GM15510 (cell line): ENCODE results near the gene ADISSP.

Source experiments
- POLR2A ChIP-seq: IDR thresholded peaks from 3 replicates; pipeline ENCODE4 v1.6.1; 2011; ENCODE audit warnings: borderline replicate concordance; ENCODE audit not compliant: insufficient read length; ENCODE audit errors: extremely low read depth

ADISSP gene

DNA sequence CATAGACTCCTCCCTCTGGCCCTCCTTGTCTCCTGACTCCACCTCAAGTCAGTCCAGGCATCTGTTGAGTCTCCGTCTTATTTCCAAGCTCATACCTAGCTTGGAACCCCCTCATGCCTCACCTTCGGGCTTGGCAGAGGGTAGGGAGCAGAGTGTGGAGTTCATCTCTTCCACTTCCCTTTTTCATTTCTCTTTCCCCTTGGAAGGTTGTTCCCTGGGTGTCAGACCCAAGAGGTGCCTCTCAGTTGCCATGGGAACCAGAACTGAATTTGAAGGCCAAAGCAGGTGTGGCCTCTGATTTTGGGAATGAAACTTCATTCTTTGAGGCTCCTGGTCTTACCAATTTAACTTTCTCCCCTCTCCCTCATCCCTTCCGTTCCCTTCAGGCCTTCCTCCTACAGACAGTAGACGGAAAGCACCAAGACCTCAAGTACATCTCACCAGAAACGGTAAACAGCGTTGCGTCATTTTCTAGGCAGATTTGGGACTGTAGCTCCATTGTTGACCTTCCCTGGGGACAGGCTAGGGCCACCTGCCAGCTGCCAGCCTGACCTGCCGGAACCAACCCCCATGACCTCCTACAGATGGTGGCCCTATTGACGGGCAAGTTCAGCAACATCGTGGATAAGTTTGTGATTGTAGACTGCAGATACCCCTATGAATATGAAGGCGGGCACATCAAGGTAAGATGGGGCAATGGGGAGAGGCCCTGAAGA, 35.1 kb upstream of the ADISSP start:
- TF ChIP-seq POLR2A: no peak

- TF ChIP-seq POLR2A: no peak
These were observed 34.3 kb upstream of the ADISSP start for GRCh38 chr20:3801846-3802245.

- no peak for TF ChIP-seq POLR2A
These were observed 33.7 kb upstream of the ADISSP start for GRCh38 chr20:3801299-3801698.

DNA sequence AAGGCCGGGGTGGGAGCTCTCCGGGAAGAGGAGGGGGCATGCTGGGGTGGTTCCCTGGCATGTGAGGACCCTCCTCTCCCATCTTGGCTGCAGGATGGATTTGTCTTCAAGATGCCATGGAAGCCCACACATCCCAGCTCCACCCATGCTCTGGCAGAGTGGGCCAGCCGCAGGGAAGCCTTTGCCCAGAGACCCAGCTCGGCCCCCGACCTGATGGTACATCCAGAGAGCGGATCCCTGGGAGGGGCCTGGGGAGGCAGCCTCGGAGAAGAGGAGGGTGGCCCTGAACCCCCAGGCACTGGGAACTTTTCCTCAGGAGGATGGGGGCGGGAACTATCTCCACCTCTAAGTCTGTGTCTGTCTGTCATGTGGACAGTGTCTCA, 33.3 kb upstream of the ADISSP start:
- TF ChIP-seq POLR2A: no peak

GRCh38 chr20:3800256-3800877, 32.8 kb upstream of the ADISSP start:
- TF ChIP-seq POLR2A: no peak

DNA sequence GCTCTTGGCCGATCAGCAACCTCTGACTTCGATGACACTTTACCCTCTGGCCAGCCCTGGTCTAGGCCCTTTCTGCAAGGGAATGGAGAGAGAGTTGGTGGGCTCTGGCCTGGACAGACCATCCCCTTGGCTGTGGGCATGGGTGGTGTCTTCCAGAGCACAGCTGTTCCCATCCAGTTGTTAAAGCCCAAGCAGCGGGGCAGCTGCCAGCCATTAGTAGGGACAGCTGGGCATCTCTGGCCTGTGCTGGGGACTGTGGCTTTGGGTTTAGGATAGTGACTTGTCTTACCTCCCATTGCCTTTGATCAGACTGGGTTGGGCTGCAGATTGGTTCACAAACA, 31.3 kb upstream of the ADISSP start:
- no peak for TF ChIP-seq POLR2A

DNA sequence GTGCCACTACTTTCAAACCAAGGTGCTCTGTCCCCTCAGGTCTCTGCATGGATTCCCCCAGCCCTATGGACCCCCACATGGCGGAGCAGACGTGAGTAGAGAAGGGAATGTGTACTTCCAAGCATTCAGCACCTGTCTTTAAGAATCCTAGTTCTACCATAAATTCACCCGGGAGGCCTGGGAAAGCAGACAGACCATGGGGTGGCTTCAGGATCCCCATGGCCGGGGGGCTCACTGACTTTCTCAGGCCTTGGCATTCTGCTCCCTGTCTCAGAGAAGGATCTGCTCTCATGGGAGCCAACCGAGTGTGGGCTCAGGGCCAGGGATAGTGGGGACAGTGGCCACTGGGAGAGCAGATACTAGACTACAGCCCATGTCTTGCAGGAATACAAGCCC, 30.8 kb upstream of the ADISSP start:
- no peak for TF ChIP-seq POLR2A

DNA sequence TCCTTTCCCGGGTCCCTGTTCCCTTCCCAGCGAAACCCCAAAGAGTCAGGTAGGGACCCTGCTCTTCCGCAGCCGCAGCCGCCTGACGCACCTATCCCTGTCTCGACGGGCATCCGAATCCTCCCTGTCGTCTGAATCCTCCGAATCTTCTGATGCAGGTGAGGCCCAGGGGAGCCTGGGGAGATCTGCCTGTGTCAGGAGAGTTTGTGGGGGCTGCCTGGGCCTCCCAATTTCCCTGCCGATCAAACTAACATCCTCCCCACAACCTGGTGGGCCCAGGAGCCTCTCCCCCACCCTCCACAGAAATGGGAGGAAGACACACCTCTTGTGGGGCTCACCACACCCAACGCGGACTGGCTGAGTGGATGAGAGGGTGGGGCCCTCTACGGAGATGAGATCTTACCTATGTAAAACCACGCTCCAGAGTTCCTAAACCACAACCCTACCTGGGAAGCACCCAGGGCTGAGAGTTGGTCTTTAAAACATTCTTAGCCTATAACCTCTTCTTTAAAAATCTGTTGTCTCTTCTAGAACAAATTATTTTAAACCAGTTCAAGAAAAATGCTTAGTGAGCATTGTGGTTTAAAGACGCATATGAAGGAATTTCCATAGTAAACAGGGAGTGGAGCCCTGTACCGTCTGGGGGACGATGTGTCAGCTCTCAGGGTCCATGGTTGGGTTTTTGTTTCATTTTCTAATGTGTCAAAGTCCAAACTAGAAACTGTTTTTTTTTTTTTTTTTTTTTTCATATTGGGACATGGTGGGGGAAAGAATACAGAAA, 30.2 kb upstream of the ADISSP start:
- no peak for TF ChIP-seq POLR2A

DNA sequence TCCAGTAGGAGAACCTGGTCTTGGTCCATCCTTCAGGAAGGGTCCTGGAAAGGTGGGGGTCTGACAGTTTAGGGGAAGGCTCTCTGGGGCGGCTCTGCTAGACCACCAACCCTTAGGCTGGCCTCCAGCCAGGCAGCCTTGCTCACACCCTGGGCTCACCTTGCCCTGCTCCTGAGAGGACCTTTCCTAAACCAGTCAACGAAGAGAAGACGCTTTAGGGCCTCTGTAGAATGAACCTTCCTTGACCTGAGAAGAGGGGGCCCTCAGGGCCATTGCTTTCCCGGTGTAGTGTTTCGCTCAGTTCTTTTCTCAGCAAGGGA, 29.6 kb upstream of the ADISSP start:
- no peak for TF ChIP-seq POLR2A

- TF ChIP-seq POLR2A: no peak
These were observed 29.1 kb upstream of the ADISSP start for GRCh38 chr20:3796477-3797225.

- TF ChIP-seq POLR2A: peak; percentile 60
These were observed 28.2 kb upstream of the ADISSP start, which contains the start of gene CDC25B for GRCh38 chr20:3795511-3796468. Gene CDC25B, plus strand, starts transcription at chr20:3796310. Its CDS starts 222 bp downstream, at chr20:3796532.

- no peak for TF ChIP-seq POLR2A
These were observed 27.3 kb upstream of the ADISSP start for GRCh38 chr20:3794701-3795420.

DNA sequence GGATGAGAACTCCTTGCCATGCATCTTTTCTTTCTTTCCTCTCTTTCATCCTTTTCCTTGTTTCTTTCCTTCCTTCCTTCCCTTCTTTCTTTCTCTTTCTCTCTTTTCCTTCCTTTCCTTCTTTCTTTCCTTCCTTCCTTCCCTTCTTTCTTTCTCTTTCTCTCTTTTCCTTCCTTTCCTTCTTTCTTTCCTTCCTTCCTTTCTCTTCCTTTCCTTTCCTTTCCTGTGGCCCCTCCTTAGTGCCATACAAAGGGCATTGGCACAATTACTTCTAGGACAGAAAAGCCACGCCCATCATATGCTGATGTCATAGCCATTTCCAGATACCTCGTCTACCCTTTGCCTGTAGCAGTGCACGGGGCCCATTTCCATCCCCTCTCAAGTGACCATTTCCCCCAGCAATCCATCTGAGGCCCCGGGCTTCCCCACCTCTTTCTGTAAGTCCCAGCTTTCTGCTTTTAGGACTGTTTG, 21.2 kb upstream of the ADISSP start:
- TF ChIP-seq POLR2A: no peak
